NCI-H128 (cell line): ENCODE results near the gene S100A12.
"Not testable (repeated sequence)": the region's sequence is repeated elsewhere in the genome, so short reads cannot be mapped to it uniquely, and the experiment has no call there.

ENCODE experiments used
- DNase-seq: peaks from one replicate; lab custom pipeline; 2025; ENCODE audit not compliant: unreplicated experiment; lab: John Stamatoyannopoulos, UW

The S100A12 gene

GRCh38 chr1:153375511-153375910 lies at the start of gene S100A12:
S100A12 (minus strand) TSS chr1:153375621; CDS start chr1:153374592, 1,029 bp downstream.
- DNase-seq, result no peak

GRCh38 chr1:153422450-153423068 lies 47.1 kb upstream of the S100A12 start:
- no peak for DNase-seq

GRCh38 chr1:153420306-153420705 lies 44.9 kb upstream of the S100A12 start:
- DNase-seq, result no peak

- not testable (repeated sequence) for DNase-seq
These were observed 44.0 kb upstream of the S100A12 start for GRCh38 chr1:153419436-153419793.

- DNase-seq, result not testable (repeated sequence)
These were observed 43.5 kb upstream of the S100A12 start for GRCh38 chr1:153418758-153419435.

- no peak for DNase-seq
These were observed 41.9 kb upstream of the S100A12 start for GRCh38 chr1:153417136-153417888.

GRCh38 chr1:153415850-153416570 lies 40.6 kb upstream of the S100A12 start, which contains the start of gene S100A7A:
S100A7A (plus strand) TSS chr1:153416520; CDS start chr1:153418083, 1,563 bp downstream.
- DNase-seq, result no peak

- DNase-seq, result not testable (repeated sequence)
These were observed 38.5 kb upstream of the S100A12 start for GRCh38 chr1:153413961-153414360.

- not testable (repeated sequence) for DNase-seq
These were observed 31.9 kb upstream of the S100A12 start for GRCh38 chr1:153407274-153407673.

- not testable (repeated sequence) for DNase-seq
These were observed 30.6 kb upstream of the S100A12 start for GRCh38 chr1:153405825-153406599.

GRCh38 chr1:153404768-153405167 lies 29.3 kb upstream of the S100A12 start:
- no peak for DNase-seq

GRCh38 chr1:153404086-153404635 lies 28.7 kb upstream of the S100A12 start:
- no peak for DNase-seq

GRCh38 chr1:153403421-153404085 lies 28.1 kb upstream of the S100A12 start:
- DNase-seq, result no peak

GRCh38 chr1:153402226-153402625 lies 26.8 kb upstream of the S100A12 start:
- DNase-seq, result no peak

- DNase-seq, result no peak
These were observed 26.0 kb upstream of the S100A12 start for GRCh38 chr1:153401461-153401860.

GRCh38 chr1:153400244-153400643 lies 24.8 kb upstream of the S100A12 start:
- DNase-seq, result no peak

GRCh38 chr1:153399401-153400055 lies 24.1 kb upstream of the S100A12 start:
- DNase-seq, result no peak

GRCh38 chr1:153397924-153398651 lies 22.7 kb upstream of the S100A12 start:
- no peak for DNase-seq
